K562 (cell line): Measurements from ENCODE around the gene SAMD9. TPM values are rescaled to one million over a fixed set of nuclear protein-coding genes. Genes with fewer than 3 reads are reported as not detected.
A peak's percentile ranks its signal among the peaks of the same experiment; 100 is the strongest.

Experiments
- ARID1B ChIP-seq: fragments of 450-650 bp; IDR thresholded peaks from 2 replicates; pipeline ENCODE4 v1.6.1; 2016; ENCODE audit warnings: antibody characterized with exemption, mild to moderate bottlenecking, inconsistent platforms
- ARID2 ChIP-seq: fragments of 450-650 bp; IDR thresholded peaks from 2 replicates; pipeline ENCODE4 v1.6.1; 2017; ENCODE audit warnings: antibody characterized with exemption, mild to moderate bottlenecking
- DDX20 ChIP-seq: fragments of 450-650 bp; IDR thresholded peaks from 2 replicates; pipeline ENCODE4 v1.6.1; 2016; ENCODE audit warnings: missing genetic modification characterization, low read depth, mild to moderate bottlenecking, missing compliant biosample characterization, moderate library complexity
- GABPA ChIP-seq: fragments of 200-800 bp; sonication (Bioruptor generic); conservative IDR thresholded peaks from 2 replicates; pipeline ENCODE4 v1.6.1; 2016; ENCODE audit warnings: low read depth, missing genetic modification characterization, missing compliant biosample characterization
- GATA2 ChIP-seq: sonication (generic); formaldehyde crosslinking; IDR thresholded peaks from 2 replicates; pipeline ENCODE4 v1.4.0; 2020; ENCODE audit warnings: mild to moderate bottlenecking, missing genetic modification reagents
- GATAD2B ChIP-seq: fragments of 450-650 bp; IDR thresholded peaks from 2 replicates; pipeline ENCODE4 v1.6.1; 2017; ENCODE audit warnings: mild to moderate bottlenecking, borderline replicate concordance
- NCOA1 ChIP-seq: fragments of 450-650 bp; IDR thresholded peaks from 2 replicates; pipeline ENCODE4 v1.6.1; 2016; ENCODE audit warnings: low read depth
- NEUROD1 ChIP-seq: fragments of 150-350 bp; IDR thresholded peaks from 2 replicates; pipeline ENCODE4 v1.6.1; 2014; ENCODE audit warnings: borderline replicate concordance, low read length, low read depth; ENCODE audit not compliant: partially characterized antibody
- POU5F1 ChIP-seq: fragments of 150-350 bp; IDR thresholded peaks from 2 replicates; pipeline ENCODE4 v1.6.1; 2014; ENCODE audit warnings: borderline replicate concordance, low read length, low read depth, mild to moderate bottlenecking; ENCODE audit not compliant: partially characterized antibody
- RNF219 ChIP-seq: fragments of 250-450 bp; sonication (Bioruptor Pico); IDR thresholded peaks from 2 replicates; pipeline ENCODE4 v1.5.0; 2022; ENCODE audit warnings: mild to moderate bottlenecking
- SETDB1 ChIP-seq: IDR thresholded peaks from one replicate; pipeline ENCODE4 v1.6.1; 2012; ENCODE audit warnings: low read length, control low read depth, inconsistent platforms
- ZNF184 ChIP-seq: sonication (generic); formaldehyde crosslinking; IDR thresholded peaks from 2 replicates; pipeline ENCODE4 v1.5.0; 2020; ENCODE audit warnings: missing genetic modification reagents
- ZNF347 ChIP-seq: fragments of 450-650 bp; formaldehyde crosslinking; IDR thresholded peaks from 2 replicates; pipeline ENCODE4 v1.4.0; 2020; ENCODE audit warnings: low read depth, mild to moderate bottlenecking, moderate library complexity
- ZNF507 ChIP-seq: conservative IDR thresholded peaks from 2 replicates; pipeline ENCODE4 v1.6.1; 2017; ENCODE audit warnings: missing genetic modification characterization, missing compliant biosample characterization
- ZNF699 ChIP-seq: fragments of 250-450 bp; sonication (Bioruptor Pico); IDR thresholded peaks from 2 replicates; pipeline ENCODE4 v1.8.0; 2021; ENCODE audit warnings: mild to moderate bottlenecking, moderate library complexity; ENCODE audit not compliant: insufficient replicate concordance
- polyA plus RNA-seq, 8 experiments: library from polyadenylated mRNA; depleted of rRNA in 4 of 8; stranded (reverse) in 5 of 8; unstranded in 3 of 8; fragments of >200 nt; fragmentation: Nextera tagmentation in 2 of 8; fragmentation: Illumina TruSeq in 1 of 8; extraction: Ambion mirVana in 2 of 8; extraction: Trizol in 1 of 8; gene quantifications; 2 replicates each; pipeline versions ENCODE4 v1.2.1 to v1.2.3, GENCODE V29; 2011 to 2014; ENCODE audit warnings: inconsistent platforms in 1 of 8, missing spikeins in 1 of 8
- total RNA-seq, 7 experiments: library from RNA; depleted of rRNA in 6 of 7; stranded (reverse); fragments of >200 nt in 6 of 7; fragmentation: Illumina TruSeq in 2 of 7; extraction: Trizol in 2 of 7; gene quantifications; 2 replicates each; pipeline versions ENCODE4 v1.2.1 to v1.2.3, GENCODE V29; 2011 to 2021; ENCODE audit warnings: low replicate concordance in 1 of 7
- TF ChIP-seq, protein P1 (sequence below): fragments of 450-650 bp; IDR thresholded peaks from 2 replicates; pipeline ENCODE4 v1.7.0; 2016; ENCODE audit warnings: borderline replicate concordance
- TF ChIP-seq, protein P2 (sequence below): fragments of 250-450 bp; sonication (Bioruptor Pico); IDR thresholded peaks from 2 replicates; pipeline ENCODE4 v1.8.0; 2021; ENCODE audit warnings: mild to moderate bottlenecking, moderate library complexity
- TF ChIP-seq, protein P3 (sequence below): fragments of 450-650 bp; formaldehyde crosslinking; IDR thresholded peaks from 2 replicates; pipeline ENCODE4 v1.4.0; 2020; ENCODE audit warnings: mild to moderate bottlenecking, moderate library complexity
- TF ChIP-seq, protein P4 (sequence below), 3 experiments: IDR thresholded peaks in 2 of 3; conservative IDR thresholded peaks in 1 of 3; 2 replicates each; pipeline ENCODE4 v1.5.1; 2011 to 2012; ENCODE audit warnings: low read length in 3 of 3, mild to moderate bottlenecking in 3 of 3, control low read depth in 2 of 3, improper control_type of control experiment in 1 of 3, inconsistent platforms in 1 of 3, low read depth in 1 of 3, mixed read lengths in 1 of 3, moderate library complexity in 1 of 3; ENCODE audit not compliant: insufficient read depth in 2 of 3

SAMD9 gene
- total and polyA plus RNA-seq, 9 of the 15 experiments (the other 6 are each of a cell fraction or from before 2014, with no cell fraction given), result 1.0 to 4.0 (median 1.9) TPM

- TF ChIP-seq SETDB1 (no peak), GATA2 (CRISPR knock-in tag) (no peak), NEUROD1 (no peak), ZNF507 (tag) (no peak), ARID2 (peak; percentile 73; the same call in 1 of the 2 replicates), ZNF699 (CRISPR knock-in tag) (no peak), POU5F1 (no peak), GATAD2B (peak; percentile 35; the same call in 1 of the 2 replicates), DDX20 (tag) (no peak), GABPA (tag) (0 out of 2 replicates have a peak, but pooled peaks have one; percentile 15), ZNF184 (CRISPR knock-in tag) (no peak), ARID1B (peak; percentile 24; the same call in 1 of the 2 replicates), ZNF347 (CRISPR knock-in tag) (no peak), NCOA1 (no peak), RNF219 (no peak)
- TF ChIP-seq, protein P1, sequence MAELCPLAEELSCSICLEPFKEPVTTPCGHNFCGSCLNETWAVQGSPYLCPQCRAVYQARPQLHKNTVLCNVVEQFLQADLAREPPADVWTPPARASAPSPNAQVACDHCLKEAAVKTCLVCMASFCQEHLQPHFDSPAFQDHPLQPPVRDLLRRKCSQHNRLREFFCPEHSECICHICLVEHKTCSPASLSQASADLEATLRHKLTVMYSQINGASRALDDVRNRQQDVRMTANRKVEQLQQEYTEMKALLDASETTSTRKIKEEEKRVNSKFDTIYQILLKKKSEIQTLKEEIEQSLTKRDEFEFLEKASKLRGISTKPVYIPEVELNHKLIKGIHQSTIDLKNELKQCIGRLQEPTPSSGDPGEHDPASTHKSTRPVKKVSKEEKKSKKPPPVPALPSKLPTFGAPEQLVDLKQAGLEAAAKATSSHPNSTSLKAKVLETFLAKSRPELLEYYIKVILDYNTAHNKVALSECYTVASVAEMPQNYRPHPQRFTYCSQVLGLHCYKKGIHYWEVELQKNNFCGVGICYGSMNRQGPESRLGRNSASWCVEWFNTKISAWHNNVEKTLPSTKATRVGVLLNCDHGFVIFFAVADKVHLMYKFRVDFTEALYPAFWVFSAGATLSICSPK, result 0 out of 2 replicates have a peak, but pooled peaks have one; percentile 75
- TF ChIP-seq, protein P2, sequence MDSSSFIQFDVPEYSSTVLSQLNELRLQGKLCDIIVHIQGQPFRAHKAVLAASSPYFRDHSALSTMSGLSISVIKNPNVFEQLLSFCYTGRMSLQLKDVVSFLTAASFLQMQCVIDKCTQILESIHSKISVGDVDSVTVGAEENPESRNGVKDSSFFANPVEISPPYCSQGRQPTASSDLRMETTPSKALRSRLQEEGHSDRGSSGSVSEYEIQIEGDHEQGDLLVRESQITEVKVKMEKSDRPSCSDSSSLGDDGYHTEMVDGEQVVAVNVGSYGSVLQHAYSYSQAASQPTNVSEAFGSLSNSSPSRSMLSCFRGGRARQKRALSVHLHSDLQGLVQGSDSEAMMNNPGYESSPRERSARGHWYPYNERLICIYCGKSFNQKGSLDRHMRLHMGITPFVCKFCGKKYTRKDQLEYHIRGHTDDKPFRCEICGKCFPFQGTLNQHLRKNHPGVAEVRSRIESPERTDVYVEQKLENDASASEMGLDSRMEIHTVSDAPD (CRISPR knock-in tag), result no peak
- TF ChIP-seq, protein P3, sequence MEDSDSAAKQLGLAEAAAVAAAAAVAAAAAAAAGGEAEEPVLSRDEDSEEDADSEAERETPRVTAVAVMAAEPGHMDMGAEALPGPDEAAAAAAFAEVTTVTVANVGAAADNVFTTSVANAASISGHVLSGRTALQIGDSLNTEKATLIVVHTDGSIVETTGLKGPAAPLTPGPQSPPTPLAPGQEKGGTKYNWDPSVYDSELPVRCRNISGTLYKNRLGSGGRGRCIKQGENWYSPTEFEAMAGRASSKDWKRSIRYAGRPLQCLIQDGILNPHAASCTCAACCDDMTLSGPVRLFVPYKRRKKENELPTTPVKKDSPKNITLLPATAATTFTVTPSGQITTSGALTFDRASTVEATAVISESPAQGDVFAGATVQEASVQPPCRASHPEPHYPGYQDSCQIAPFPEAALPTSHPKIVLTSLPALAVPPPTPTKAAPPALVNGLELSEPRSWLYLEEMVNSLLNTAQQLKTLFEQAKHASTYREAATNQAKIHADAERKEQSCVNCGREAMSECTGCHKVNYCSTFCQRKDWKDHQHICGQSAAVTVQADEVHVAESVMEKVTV (CRISPR knock-in tag), result peak; percentile 90
- TF ChIP-seq, protein P4, sequence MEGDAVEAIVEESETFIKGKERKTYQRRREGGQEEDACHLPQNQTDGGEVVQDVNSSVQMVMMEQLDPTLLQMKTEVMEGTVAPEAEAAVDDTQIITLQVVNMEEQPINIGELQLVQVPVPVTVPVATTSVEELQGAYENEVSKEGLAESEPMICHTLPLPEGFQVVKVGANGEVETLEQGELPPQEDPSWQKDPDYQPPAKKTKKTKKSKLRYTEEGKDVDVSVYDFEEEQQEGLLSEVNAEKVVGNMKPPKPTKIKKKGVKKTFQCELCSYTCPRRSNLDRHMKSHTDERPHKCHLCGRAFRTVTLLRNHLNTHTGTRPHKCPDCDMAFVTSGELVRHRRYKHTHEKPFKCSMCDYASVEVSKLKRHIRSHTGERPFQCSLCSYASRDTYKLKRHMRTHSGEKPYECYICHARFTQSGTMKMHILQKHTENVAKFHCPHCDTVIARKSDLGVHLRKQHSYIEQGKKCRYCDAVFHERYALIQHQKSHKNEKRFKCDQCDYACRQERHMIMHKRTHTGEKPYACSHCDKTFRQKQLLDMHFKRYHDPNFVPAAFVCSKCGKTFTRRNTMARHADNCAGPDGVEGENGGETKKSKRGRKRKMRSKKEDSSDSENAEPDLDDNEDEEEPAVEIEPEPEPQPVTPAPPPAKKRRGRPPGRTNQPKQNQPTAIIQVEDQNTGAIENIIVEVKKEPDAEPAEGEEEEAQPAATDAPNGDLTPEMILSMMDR (IDR thresholded peaks at IDR 0.05 in 2 of 3, conservative IDR thresholded peaks at IDR 0.05 in 1 of 3; ENCODE audit: insufficient read depth in 2 of 3, low read depth in 1 of 3, low read length in 3 of 3), result peak; percentile 52 to 90 (median 56); a peak in 5 of 6 replicates
These were observed 62.2 kb downstream of the SAMD9 start (continued) for GRCh38 chr7:93055543-93056107.
